Gastroesophageal sphincter (tissue), 3 donors: Measurements from ENCODE around the gene COTL1.

ENCODE experiments used
- EP300 ChIP-seq: sonication (generic); formaldehyde crosslinking; IDR thresholded peaks from one replicate; pipeline ENCODE4 v1.6.1; 2017; ENCODE audit warnings: antibody characterized with exemption, mild to moderate bottlenecking
- POLR2A ChIP-seq, 2 donors: fragments of 450-650 bp; IDR thresholded peaks; one replicate each; pipeline ENCODE4 v1.6.1; 2017; ENCODE audit warnings: antibody characterized with exemption in 2 of 2, mild to moderate bottlenecking in 2 of 2, moderate library complexity in 1 of 2
- TF ChIP-seq, protein P1 (sequence below), 4 experiments: fragments of 200-600 bp in 2 of 4; fragments of 450-650 bp in 2 of 4; sonication (generic) in 1 of 4; IDR thresholded peaks; one replicate each; pipeline ENCODE4 v1.5.1; 2017 to 2019; ENCODE audit warnings: antibody characterized with exemption in 4 of 4, mild to moderate bottlenecking in 2 of 4, moderate library complexity in 2 of 4

DNA sequence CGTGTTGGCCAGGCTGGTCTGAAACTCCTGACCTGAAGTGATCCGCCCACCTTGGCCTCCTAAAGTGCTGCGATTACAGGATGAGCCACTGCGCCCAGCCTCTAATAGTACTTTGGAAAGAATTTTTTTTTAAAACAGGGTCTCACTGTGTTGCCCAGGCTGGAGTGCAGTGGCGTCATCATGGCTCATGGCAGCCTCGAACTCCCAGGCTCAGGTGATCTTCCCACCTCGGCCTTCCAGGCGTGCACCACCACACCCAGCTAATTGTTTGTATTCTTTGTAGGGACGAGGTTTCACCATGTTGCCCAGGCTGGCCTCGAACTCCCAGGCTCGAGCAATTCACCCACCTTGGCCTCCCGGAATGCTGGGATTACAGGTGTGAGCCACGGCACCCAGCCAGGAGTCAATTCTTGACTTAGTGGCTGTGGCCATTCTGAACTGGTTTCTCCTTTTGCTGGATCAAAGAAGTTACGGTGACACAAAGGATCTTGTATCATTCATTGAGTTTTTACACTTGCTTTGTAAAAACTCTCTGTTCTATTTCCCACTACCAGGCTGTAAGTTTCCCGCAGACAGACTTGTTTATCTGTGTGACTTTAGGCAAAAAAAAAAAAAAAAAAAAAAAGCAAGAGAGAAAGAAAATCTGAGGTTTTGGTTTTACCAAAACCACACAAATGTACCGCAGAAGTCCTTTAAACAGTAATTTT is 12.7 kb upstream of the COTL1 start:
- TF ChIP-seq, protein P1, sequence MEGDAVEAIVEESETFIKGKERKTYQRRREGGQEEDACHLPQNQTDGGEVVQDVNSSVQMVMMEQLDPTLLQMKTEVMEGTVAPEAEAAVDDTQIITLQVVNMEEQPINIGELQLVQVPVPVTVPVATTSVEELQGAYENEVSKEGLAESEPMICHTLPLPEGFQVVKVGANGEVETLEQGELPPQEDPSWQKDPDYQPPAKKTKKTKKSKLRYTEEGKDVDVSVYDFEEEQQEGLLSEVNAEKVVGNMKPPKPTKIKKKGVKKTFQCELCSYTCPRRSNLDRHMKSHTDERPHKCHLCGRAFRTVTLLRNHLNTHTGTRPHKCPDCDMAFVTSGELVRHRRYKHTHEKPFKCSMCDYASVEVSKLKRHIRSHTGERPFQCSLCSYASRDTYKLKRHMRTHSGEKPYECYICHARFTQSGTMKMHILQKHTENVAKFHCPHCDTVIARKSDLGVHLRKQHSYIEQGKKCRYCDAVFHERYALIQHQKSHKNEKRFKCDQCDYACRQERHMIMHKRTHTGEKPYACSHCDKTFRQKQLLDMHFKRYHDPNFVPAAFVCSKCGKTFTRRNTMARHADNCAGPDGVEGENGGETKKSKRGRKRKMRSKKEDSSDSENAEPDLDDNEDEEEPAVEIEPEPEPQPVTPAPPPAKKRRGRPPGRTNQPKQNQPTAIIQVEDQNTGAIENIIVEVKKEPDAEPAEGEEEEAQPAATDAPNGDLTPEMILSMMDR (IDR thresholded peaks at IDR 0.05) = no peak
- TF ChIP-seq POLR2A (IDR thresholded peaks at IDR 0.05) (no peak), EP300 (no peak)
